ENCODE data around the gene TRIP12.
"Not testable (repeated sequence)": the region's sequence is repeated elsewhere in the genome, so short reads cannot be mapped to it uniquely, and the experiment has no call there.

Gene TRIP12

DNA sequence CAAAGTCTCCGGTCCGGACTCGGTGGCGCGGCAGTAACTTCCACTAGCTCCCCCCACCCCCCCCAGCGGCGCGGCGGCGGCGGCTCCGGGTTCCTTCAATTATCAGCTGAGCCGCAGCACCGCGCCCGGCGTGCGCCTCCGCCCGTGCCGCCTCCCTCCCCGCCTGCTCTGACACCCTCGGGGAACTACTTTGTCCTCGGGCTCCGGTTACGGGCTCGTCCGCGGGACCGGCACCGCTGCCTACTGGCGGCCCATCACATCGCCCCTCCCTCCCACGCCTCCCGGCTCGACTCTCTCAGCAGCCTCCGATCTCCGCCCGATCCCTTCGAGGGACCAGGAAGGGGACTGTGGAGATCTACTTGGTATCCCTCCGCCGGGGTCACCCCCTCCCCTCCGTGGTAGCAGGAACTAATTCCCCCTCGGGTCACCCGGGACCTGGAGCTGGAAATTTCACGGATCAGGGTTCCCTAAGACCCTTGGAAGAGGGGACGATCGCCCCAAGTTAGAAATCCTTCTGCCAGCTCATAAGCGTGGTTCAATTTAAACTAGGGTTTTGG lies at the start of gene TRIP12:
TRIP12 (minus strand) TSS at position 118 of the 557 bp plus-strand sequence. CDS start 41,930 bp downstream, outside the sequence.
- peak; percentile 76 to 84 for DNase-seq (ENCODE audit: low read depth in 2 of 2)

DNA sequence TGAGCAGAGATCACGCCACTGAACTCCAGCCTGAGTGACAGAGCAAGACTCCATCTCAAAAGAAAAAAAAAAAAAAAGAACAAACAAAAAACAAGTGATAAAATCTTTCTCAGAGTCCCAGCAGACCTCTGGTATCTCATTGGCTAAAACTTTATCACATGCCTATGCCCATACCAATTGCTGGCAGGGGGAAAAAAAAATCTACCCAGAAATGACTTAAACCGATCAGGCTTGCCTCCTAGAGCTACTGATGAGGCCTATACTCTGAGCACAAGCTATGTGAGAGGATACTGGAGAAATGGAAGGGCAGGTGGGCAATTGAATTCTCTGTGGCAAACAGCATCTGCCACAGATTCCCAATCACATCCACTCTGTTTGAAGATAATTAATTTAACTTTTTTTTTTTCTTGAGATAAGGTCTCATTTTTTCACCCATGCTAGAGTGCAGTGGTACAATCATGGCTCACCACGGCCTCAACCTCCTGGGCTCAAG lies 49.5 kb upstream of the TRIP12 start:
- no peak for DNase-seq (ENCODE audit: low read depth in 2 of 2)

DNA sequence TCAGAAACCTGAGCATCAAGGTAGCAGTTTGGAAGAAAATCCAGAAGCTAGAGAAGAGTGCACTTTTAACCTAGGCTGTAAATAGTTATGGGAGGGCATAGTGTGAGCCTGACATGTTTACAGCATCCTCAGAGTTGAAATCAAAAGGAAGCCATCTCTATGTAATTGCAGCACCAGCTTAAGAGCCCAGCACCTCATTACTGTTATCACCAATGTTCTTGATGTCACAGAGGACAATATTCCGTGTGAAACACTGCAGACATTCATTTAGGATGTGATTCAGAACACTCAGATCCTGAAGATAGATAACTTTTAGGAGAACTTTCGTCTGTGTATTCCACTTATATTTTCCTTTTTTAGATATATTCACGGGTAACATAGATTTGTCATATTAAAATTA lies 48.6 kb upstream of the TRIP12 start:
- DNase-seq (ENCODE audit: low read depth in 2 of 2): no peak

DNA sequence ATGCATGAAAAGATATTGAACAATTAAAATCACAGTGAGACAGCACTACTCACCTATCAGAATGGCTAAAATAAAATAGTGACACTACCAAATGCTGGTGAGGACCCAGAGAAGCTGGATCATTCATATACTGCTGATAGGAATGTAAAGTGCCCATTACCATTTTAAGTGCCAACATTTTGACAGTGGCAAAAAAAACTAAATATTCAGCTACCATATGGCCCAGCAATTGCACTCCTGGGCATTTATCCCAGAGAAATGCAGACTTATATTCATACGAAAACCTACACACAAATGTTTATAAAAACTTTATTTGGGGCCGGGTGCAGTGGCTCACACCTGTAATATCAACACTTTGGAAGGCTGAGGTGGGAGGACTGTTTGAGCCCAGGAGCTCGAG lies 48.1 kb upstream of the TRIP12 start:
- no peak for DNase-seq (ENCODE audit: low read depth in 2 of 2)

DNA sequence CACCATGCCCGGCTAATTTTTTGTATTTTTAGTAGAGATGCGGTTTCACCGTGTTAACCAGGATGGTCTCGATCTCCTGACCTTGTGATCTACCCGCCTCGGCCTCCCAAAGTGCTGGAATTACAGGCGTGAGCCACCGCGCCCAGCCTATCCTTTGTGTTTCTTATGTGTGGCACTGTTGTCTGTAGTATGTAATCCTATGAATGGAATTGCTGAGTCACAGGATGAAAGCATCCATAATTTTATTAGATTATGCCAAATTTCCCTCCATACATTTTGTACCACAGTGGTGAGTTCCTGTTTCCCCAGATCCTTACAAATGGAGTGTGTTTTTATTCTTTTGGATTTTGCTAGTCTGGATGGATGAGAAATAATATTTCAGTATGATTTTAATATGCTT lies 41.8 kb upstream of the TRIP12 start:
- DNase-seq (ENCODE audit: low read depth in 2 of 2): not testable (repeated sequence)

DNA sequence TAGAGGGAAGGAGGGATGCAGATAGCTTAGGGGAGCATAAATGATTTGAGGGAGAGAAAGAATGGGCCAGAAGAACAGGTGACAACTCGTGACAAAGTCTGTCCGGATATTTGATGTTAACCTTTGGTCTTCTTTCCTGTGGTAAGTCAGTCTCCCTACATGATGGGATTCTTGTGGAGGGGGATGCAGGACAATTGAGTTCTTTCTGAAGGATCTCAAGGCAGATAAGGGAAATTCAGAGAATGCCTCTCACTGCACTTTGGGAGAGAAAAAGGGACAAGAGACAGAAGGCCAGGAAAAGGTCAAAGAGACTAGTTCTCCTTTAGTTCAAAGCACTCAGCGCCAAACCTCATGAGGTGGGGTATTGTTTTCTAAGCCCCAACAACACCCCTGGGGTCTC lies 34.7 kb upstream of the TRIP12 start:
- DNase-seq (ENCODE audit: low read depth in 2 of 2): no peak

DNA sequence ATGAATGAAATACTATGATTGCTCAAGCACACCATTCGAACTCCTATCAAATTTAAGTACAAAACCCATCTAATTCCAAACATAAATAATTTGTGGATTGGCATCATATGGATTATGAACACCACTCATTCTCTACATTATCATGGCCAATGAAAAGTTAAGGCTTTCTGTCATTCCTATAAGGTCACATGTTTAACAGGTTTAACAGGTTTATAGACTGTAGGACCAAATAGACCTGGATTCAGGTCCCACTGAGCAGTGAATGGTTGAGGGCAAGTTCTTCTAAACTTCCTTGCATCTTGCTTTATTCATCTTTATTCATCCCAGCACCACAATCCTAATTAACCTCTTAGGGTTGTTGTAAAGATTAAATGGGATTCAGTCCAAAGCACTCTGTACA lies 33.9 kb upstream of the TRIP12 start:
- no peak for DNase-seq (ENCODE audit: low read depth in 2 of 2)

DNA sequence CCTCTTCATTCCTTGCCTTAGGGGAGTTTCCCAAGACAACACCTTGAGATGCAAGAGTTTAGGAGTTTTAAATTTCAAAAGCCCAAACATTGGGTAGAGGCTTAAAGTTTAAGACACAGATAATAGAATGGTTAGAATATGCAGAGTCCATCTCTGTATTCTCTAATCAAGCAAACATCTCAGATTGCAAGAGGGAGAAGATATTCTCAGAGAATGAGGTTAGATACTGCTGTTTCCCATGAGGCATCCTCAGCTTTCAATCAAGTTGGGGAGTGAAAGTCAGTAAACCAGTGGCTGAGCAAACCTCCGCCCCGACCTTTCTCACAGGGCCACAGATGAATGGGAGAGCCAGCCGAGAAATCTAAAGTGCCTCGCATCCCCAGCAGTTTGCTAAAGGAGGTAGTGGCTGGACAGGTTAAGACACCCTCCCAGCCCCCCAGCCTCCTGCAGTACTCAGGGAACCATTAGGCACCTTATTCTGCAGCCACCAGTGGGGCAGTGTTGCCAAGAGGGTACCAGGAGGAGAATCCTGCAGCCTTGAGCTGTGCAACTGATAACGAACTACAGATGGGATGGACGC lies 30.5 kb upstream of the TRIP12 start:
- no peak for DNase-seq (ENCODE audit: low read depth in 2 of 2)

DNA sequence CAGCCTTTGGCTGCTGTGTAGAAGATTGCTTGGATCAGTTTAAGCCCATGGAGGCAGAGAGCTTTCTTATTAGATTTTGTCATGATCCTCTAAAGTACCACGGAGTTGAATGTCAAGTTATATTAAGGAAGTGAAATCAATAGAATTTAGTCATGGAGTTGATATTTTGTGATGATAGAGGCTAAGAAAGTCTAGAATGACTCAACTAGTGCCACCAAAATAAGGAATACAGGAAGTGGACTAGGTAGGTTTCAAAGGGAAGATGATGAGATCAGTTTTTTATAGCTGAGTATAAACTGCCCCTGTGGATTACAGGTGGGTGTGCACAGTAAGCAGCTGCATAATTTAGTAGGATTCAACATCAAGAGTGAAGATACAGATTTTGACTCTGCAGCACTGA lies 25.7 kb upstream of the TRIP12 start:
- DNase-seq (ENCODE audit: low read depth in 2 of 2): no peak

DNA sequence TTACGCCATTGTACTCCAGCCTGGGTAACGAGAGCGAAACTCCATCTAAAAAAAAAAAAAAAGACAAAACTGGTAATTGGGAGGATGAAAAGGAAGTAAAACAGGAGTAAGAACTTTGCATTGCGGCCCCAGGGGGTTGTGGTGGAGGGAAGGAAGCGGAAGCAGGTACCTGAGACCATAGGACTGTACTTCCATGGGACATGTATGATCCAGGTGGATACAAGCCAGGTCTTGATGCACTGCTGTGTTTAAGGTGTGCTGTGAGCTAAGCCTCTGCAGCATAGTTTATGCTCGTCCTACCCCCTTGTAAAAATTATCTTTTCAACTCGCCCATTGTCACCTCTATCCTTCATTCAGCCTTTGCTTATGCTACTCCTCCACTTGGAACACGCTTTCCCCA lies 24.2 kb upstream of the TRIP12 start:
- no peak for DNase-seq (ENCODE audit: low read depth in 2 of 2)

DNA sequence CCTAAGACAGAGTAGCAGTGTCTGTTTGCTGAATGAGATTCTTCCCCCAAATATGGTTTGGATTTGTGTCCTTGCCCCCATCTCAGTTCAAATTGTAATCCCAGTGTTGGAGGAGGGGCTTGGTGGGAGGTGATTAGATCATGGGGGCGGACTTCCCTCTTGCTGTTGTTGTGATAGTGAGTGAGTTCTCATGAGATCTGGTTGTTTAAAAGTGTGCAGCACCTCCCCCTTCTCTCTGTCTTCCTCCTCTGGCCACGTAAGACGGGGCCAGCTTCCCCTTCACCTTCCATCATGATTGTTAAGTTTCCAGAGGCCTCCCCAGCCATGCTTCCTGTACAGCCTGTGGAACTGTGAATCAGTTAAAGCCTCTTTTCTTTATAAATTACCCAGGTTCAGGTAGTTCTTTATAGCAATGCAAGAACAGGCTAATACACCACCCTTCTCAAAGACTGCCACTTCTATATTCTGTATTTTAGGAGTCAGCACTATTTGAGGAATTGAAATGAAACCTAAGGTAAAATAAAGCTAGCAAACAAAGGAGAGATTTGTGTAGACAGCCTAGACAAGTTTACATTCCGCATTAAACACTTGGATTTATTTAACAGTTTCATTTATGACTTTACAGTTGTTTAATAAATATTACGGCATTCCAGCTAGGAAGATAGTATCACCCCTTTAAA lies 22.1 kb upstream of the TRIP12 start:
- no peak for DNase-seq (ENCODE audit: low read depth in 2 of 2)

DNA sequence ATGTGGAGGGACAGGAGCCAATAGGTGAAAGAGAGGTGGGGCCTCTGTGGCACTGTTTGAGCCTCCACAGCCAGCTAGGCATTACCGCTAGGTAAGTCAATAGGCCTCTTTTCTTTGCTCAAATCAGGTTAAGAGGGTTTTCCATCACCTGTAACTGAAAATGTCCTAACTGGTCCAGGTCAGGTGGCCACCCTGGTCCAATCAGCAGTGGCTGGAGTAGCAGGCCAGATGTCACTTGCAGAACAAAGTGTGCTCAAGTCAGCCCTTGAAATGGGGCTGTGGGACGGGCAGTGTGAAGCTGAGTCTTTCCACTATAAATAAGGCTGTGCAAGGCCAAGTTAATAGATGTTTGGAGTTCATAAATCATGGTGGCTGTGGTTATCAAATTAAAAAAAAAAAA lies 21.4 kb upstream of the TRIP12 start:
- DNase-seq (ENCODE audit: low read depth in 2 of 2): no peak

DNA sequence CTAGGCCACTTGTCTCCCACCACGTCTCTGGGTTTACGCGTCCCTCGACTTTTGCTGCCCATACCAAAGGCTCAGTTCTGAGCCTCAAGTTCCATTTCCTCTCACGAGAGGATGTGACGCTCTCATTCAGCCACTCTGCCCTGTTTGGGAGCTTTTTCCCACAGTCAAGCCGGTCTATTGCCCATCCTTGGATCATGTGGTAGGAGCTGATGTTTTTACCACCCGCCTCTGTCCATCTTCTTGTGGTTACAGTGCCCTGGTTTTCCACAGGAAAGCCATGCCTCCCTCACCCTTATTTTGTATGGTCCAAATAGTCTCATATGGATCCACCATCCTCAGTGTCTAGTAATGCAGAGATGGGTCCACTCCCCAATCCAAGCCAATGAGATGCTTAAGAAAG lies 20.9 kb upstream of the TRIP12 start:
- DNase-seq (ENCODE audit: low read depth in 2 of 2): no peak

DNA sequence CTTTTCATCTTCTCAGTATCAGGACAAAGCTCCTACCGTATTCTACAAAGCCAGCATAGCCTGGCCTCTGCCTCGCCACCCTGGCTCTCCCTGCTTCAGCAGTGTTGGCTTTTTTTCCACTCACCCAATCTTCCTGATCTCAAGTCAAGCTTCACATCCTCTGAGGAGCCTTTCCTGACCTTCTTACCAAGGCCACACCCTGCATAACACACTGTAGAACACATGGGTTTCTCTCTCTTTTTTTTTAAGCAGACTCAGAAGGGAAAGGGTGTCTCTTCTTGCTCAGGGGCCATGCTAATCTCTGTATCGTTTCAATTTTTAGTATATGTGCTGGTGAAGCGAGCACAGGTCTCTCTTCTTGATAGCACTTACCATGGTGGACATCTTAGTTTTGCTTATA lies 15.7 kb upstream of the TRIP12 start:
- no peak for DNase-seq (ENCODE audit: low read depth in 2 of 2)

DNA sequence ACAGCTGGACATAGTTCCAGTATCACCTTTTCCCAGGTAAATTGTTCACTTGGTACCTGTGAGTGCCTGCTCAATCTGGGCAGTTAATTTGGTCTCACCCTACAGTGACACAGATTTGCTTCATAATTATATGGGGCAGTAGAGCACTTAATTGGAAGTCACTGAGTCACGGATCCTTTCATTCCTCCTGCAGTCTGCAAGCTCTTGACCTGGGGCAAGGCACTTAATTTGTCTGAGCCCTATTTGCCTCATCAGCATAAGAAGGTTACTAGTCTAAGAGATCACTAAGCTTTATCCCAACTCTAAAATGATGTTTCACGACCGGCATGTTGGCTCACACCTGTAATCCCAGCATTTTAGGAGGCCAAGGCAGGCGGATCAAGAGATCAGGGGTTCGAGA lies 9.4 kb upstream of the TRIP12 start:
- no peak for DNase-seq (ENCODE audit: low read depth in 2 of 2)

DNA sequence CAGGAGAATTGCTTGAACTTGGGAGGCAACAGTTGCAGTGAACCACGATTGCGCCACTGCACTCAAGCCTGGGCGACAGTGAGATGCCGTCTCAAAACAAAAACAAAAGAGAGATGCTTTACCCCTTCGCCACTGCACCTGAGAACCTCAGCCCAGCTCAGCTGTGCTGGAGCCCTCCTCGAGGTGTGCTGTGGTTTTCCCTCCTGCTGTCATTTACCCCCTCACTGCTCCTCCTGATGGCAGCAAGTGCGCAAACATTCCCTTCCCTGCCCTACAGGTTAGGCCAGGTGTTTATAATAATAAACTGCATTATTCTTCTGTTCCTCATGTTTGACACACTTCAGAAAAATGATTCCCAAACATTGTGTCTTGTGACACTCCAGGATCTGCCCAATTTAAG lies 8.8 kb upstream of the TRIP12 start:
- DNase-seq (ENCODE audit: low read depth in 2 of 2): no peak

DNA sequence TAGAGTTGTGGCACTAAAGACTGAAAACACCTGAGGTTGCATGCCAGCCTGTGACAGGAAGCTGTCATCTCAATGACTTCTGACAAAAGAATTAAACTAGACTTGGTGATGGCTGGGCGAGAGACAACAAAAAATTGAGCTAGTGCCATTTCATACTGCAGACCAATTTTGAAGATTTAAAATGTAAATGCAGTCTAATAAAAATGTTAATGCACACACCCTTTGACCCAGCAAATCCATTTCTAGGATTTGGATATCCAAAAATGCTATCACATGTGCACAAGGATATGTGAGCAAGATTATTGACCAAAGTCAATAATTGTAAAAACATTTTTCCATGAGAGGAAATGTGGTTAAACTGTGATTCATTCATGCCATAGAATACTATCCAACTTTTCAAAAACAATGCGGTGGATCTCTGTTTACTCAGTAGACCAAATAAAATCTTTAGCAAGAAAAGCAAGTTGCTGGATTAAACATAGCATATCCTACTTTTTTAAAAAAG lies 6.1 kb upstream of the TRIP12 start:
- DNase-seq (ENCODE audit: low read depth in 2 of 2): no peak

DNA sequence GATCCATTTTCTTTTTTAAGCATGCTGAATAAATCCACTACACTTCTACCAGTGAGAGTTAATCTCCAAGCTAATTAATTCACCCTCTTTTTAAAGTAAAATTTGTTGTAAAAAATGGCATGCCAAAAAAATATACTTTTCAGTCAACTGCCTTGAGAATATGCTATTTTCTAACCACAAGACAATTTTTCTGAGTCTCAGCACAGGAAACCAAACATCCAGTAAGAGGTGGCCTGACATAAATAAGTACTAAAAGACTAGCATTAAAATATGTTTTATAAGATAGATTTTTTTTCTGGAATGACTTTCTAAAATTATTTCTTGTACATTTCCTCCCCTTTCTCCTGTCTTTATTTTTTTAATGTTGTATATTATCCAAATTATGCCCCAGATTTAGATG lies 3.4 kb upstream of the TRIP12 start:
- no peak for DNase-seq (ENCODE audit: low read depth in 2 of 2)

DNA sequence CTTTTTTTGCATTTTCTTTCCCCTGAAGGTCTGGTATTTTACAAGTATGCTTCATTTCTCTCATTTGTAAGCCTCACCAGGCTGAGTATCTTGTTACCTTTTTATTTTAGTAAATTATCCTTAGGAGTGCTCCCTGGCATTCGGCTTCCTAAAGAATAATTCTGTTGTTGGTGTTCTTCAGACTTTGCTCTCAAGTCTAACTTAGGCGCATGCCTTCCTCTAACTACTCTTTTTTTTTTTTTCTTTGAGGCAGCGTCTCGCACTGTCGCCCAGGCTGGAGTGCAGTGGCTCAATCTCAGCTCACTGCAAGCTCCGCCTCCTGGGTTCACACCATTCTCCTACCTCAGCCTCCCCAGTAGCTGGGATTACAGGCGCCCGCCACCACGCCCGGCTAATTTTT lies 2.7 kb upstream of the TRIP12 start:
- DNase-seq (ENCODE audit: low read depth in 2 of 2): not testable (repeated sequence)

DNA sequence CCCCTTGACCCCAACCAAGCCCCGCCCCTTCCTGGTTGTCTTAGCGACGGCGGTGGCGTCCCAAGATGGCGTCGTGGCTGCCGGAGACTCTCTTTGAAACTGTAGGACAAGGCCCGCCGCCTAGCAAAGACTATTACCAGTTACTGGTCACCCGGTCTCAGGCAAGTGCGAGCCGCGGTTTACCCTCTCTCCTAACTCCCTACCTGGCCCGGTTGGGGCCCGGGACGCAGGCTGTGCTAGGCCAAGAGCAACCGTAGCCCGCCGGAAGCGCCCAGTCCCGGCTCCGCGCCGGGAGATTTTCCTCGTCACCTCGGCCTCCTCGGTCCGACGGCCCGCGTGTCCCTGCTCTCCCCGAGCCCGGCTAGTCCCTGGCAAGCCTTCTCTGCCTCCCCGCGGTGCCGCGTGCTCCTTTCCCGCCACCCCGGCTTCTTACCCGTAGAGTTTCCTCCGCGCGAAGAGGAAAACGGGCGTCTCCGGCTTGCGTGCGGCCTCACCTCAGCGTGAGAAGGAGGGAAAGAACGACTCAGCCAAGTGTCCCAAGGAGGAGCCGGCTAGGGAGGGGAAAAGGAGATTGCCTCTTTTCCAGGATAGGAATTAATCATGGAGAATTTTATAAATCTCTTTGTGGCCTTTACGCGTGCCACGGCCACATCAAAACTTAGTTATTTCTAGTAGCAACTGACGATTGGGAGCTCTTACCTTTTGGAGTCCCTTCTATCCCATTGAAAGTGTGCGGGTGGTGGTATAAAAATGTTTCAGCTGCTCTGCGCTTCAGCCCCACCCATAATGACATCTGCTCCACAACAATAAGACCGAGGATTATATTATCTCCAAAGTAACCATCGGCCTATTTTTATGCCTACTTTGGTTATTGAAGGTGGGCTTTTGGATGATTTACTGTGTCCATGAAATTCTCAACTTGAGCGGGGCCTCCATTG lies 909 bp upstream of the TRIP12 start, which contains the start of gene FBXO36:
FBXO36 (plus strand) TSS at position 55 of the 938 bp plus-strand sequence; CDS start at position 66, 11 bp downstream.
- peak; percentile 81 to 88 for DNase-seq (ENCODE audit: low read depth in 2 of 2)

DNA sequence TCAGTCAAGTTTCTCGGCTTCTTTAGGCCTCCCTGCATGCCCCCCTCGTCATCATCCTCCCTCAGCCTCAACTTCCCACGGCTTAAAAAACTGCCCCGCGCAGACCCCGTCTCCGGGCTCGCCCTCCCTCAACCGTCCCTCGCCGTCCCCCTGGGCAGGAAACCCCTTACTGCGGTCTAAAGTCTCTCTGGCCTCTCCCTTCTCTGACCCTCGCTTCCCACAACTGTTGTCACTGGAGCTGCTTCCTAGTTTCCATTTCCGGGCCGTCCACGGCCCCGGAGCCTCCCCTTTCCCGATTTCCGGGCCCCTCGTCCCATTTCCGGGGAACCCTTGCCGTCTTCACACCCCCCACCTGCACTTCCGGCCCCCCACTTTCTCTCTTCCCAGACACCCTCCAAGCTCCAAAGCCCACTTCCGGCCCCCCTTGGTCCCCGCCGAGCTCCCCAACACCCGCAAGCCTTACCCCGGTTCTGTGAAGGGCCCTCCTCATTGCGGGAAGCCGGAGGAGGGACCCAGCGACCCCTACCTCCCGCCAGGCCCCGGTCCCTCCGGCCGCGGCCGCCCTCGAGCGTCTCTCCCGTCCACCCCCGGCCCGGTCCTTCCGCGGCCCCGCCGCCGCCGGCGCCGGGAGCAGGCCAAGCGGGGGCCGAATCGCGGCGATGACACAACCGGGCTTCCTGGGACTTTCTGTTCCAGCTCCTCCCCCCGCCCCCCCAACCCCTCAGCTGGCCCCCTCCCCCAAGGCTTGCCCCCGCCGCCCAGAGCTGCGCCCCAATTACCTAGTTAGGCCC lies 513 bp downstream of the TRIP12 start:
- peak in 1 of 2 donors; percentile 50 for DNase-seq (ENCODE audit: low read depth in 2 of 2)
